Subcutaneous adipose tissue (tissue), 4 donors: Measurements from ENCODE around the gene PRDM16. TPM values are rescaled to one million over a fixed set of nuclear protein-coding genes. Genes with fewer than 3 reads are reported as not detected.

ENCODE experiments used
- total RNA-seq, 4 donors: library from RNA; depleted of rRNA; stranded (reverse); fragments of >200 nt; gene quantifications; one replicate each; pipeline ENCODE4 v1.1.0, GENCODE V29; 2016
- TF ChIP-seq, protein P1 (sequence below): fragments of 450-650 bp; IDR thresholded peaks from one replicate; pipeline ENCODE4 v1.5.1; 2016; ENCODE audit warnings: low read depth, mild to moderate bottlenecking, control low read depth, antibody characterized with exemption, moderate library complexity

The PRDM16 gene
- total RNA-seq, 4 donors from 2014 or later = 0.82 to 1.7 (median 1.1) TPM

GRCh38 chr1:3468236-3469103 lies 399.5 kb downstream of the PRDM16 start:
- TF ChIP-seq, protein P1, sequence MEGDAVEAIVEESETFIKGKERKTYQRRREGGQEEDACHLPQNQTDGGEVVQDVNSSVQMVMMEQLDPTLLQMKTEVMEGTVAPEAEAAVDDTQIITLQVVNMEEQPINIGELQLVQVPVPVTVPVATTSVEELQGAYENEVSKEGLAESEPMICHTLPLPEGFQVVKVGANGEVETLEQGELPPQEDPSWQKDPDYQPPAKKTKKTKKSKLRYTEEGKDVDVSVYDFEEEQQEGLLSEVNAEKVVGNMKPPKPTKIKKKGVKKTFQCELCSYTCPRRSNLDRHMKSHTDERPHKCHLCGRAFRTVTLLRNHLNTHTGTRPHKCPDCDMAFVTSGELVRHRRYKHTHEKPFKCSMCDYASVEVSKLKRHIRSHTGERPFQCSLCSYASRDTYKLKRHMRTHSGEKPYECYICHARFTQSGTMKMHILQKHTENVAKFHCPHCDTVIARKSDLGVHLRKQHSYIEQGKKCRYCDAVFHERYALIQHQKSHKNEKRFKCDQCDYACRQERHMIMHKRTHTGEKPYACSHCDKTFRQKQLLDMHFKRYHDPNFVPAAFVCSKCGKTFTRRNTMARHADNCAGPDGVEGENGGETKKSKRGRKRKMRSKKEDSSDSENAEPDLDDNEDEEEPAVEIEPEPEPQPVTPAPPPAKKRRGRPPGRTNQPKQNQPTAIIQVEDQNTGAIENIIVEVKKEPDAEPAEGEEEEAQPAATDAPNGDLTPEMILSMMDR = no peak

DNA sequence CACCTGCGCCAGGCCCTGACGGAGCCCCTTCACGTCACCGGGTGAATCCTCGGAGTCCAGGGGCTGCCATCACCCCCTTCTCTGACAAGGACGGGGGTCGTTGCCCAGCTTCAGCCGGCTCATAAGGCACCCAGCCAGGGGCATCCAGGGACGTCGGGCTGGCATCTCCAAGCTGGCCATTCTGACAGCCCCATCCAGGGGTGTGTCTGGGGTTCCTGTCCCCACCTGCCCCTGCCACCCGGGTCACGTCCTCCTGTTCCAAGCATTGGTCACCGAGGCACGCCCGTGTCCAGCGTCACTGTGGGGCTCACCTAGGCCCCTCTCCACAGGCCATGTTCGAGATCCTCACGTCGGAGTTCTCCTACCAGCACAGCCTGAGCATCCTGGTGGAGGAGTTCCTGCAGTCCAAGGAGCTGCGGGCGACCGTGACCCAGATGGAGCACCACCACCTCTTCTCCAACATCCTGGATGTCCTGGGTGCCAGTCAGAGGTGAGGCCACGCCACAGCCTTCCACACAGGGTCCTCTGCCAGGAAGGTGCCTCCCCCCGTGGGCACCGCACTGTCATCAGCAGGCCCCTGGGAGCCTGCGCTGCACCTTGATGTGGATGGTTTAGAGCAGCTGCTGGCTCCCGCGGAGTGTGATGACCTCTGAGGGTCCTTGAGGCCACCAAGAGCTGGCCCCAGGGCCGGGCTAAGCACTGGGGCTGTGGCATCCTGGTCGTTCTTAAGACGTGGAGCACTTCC lies 400.3 kb downstream of the PRDM16 start:
- TF ChIP-seq, protein P1 = no peak

DNA sequence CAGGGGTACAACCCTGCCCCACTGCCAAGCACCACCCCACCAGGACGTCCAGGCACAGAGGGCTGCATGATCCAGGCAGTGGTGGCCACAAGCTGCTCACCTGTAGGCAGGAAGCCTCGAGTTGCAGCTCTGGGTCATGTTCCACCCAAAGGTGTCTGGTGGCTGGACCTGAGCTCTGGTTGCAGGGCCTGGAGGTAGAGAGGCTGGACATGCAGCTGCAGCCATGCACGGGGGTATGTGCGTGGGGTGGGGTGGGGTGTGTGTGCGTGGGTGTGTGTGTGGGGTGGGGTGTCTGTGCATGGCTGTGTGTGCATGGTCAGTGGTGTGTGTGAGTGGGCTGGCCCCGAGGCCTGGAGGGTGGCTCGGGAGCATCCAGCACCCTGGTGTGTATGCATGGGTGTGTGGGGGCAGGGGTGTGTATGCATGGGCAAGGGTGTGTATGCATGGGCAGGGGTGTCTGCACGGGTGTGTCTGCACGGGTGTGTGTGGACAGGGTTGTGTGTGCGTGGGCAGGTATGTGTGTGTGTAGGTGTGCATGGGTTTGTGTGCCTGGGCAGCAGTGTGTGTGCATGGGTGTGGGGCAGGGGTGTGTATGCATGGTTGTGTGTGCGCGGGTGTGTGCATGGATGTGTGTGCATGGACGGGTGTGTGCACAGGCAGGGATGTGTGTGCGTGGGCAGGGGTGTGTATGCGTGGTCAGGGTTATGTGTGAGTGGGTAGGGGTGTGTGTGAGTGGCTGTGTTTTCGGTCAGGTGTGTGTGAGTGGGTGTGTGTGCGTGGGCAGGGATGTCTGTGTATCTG lies 401.0 kb downstream of the PRDM16 start:
- TF ChIP-seq, protein P1 = no peak

- TF ChIP-seq, protein P1 = no peak
These were observed 401.8 kb downstream of the PRDM16 start for GRCh38 chr1:3470650-3471355.

- TF ChIP-seq, protein P1 = no peak
These were observed 402.5 kb downstream of the PRDM16 start for GRCh38 chr1:3471356-3472087.

DNA sequence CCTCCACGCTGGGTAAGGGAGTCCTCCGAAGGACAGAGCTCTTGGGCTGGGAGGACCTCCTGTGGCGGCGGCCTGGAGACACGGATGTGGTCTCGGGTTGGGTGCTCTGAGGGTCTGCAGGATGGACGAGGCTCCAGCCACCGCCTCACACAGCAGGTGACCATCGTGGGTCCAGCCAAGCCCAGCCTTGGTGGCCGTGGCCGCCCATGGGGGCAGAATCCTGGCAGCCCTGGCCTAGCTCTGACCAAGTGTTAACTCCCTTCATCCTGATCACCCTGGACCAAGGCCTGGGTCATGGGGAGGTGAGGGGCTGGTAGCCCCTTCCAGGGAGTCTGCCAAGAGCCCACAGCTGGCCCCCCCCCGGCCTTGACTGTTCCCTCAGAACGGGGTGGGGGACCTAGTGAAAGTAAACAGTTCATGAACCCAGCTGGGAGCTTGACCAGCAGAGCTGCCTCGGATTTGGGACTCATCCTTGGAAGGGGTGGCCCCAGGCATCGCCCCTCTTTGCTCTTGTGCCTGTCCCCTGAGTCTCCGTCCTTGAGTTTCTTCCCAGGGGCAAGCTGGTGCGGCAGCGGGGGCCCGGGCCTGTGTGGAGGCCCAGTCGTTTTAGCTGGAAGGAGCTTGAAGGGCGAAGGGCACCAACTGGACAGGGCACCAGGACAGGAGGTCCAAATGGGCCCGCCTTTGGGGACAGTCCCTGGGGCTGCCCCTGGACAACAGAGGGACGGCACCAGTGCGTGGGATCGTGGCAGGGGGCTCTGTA lies 403.3 kb downstream of the PRDM16 start:
- TF ChIP-seq, protein P1 = no peak
